IMR-90 (cell line): ENCODE results near the gene NTM. TPM values are rescaled to one million over a fixed set of nuclear protein-coding genes. Genes with fewer than 3 reads are reported as not detected.

Source experiments
- ATAC-seq: fragments of 200-7000 bp; cut with Tn5 transposase; 2 replicates; pipeline ENCODE4 v1.9.1; 2020; ENCODE audit warnings: low read depth, mild to moderate bottlenecking, moderate library complexity
- BruUV-seq: library from RNA; stranded (reverse); fragments of 400-500 nt; replicated peaks from 2 replicates; lab custom pipeline; 2021; lab: Mats Ljungman, UMichigan
- CTCF ChIA-PET: fragments of 300-600 bp; formaldehyde crosslinking; extraction: SDS; loops from one replicate; lab custom pipeline; 2021; ENCODE audit warnings: antibody characterized with exemption; lab: Yijun Ruan, JAX
- POLR2A ChIA-PET: fragments of 300-600 bp; sonication (Branson Sonifier 250); formaldehyde crosslinking; loops from one replicate; lab custom pipeline; 2022; ENCODE audit warnings: antibody characterized with exemption; ENCODE audit not compliant: unreplicated experiment; lab: Charles Lee
- DNase-seq: peaks from one replicate; pipeline ENCODE4 v3.0.0; 2013
- H2AFZ ChIP-seq: replicated peaks from 2 replicates; pipeline ENCODE3; 2013; ENCODE audit warnings: low read length, mild to moderate bottlenecking; ENCODE audit not compliant: poor library complexity
- H2AK5ac ChIP-seq: 2 replicates; pipeline ENCODE4 v1.6.1; 2013; ENCODE audit warnings: low read depth, low read length, inconsistent platforms
- H2AK9ac ChIP-seq: replicated peaks from 2 replicates; pipeline ENCODE3; 2013; ENCODE audit warnings: mild to moderate bottlenecking, low read depth, low read length, moderate library complexity; ENCODE audit not compliant: poor library complexity
- H2BK120ac ChIP-seq: 2 replicates; pipeline ENCODE4 v1.6.1; 2013; ENCODE audit warnings: low read depth, low read length, inconsistent platforms
- H2BK15ac ChIP-seq: 3 replicates; pipeline ENCODE4 v1.6.1; 2013; ENCODE audit warnings: low read depth, low read length, inconsistent platforms
- H2BK20ac ChIP-seq: 2 replicates; pipeline ENCODE4 v1.6.1; 2013; ENCODE audit warnings: low read depth, mild to moderate bottlenecking, inconsistent platforms, low read length, moderate library complexity
- H2BK5ac ChIP-seq: 2 replicates; pipeline ENCODE4 v1.6.1; 2013; ENCODE audit warnings: mild to moderate bottlenecking, low read depth, low read length, inconsistent platforms; ENCODE audit not compliant: poor library complexity, severe bottlenecking
- H3K14ac ChIP-seq: replicated peaks from 2 replicates; pipeline ENCODE4 v1.6.1; 2013; ENCODE audit warnings: low read depth, low read length, inconsistent platforms
- H3K18ac ChIP-seq: 2 replicates; pipeline ENCODE4 v1.6.1; 2013; ENCODE audit warnings: low read depth, low read length, control low read depth
- H3K23ac ChIP-seq: 2 replicates; pipeline ENCODE4 v1.6.1; 2013; ENCODE audit warnings: low read depth, low read length, inconsistent platforms
- H3K27ac ChIP-seq: 2 replicates; pipeline ENCODE4 v1.5.1; 2013; ENCODE audit warnings: mild to moderate bottlenecking, control low read depth, low read length; ENCODE audit not compliant: insufficient read depth
- H3K27me3 ChIP-seq: 2 replicates; pipeline ENCODE4 v1.6.1; 2013; ENCODE audit warnings: low read length; ENCODE audit not compliant: control insufficient read depth, insufficient read depth
- H3K36me3 ChIP-seq: 2 replicates; pipeline ENCODE4 v1.6.1; 2013; ENCODE audit warnings: low read length, mixed read lengths; ENCODE audit not compliant: control insufficient read depth, insufficient read depth
- H3K4ac ChIP-seq: 2 replicates; pipeline ENCODE4 v1.6.1; 2013; ENCODE audit warnings: low read depth, low read length, inconsistent platforms
- H3K4me1 ChIP-seq: 2 replicates; pipeline ENCODE4 v1.6.1; 2013; ENCODE audit warnings: low read length, mixed read lengths; ENCODE audit not compliant: control insufficient read depth, insufficient read depth
- H3K4me2 ChIP-seq: 2 replicates; pipeline ENCODE4 v1.6.1; 2013; ENCODE audit warnings: low read depth, mild to moderate bottlenecking, control low read depth, low read length, moderate library complexity
- H3K4me3 ChIP-seq: 2 replicates; pipeline ENCODE4 v1.5.1; 2013; ENCODE audit warnings: low read depth, mild to moderate bottlenecking, control low read depth, low read length, moderate library complexity; ENCODE audit not compliant: insufficient read depth
- H3K56ac ChIP-seq: 2 replicates; pipeline ENCODE4 v1.6.1; 2013; ENCODE audit warnings: low read length, inconsistent platforms; ENCODE audit not compliant: insufficient read depth; ENCODE audit errors: extremely low read depth
- H3K79me1 ChIP-seq, 2 experiments: 2 replicates each; pipeline ENCODE4 v1.6.1; 2013; ENCODE audit warnings: low read length in 2 of 2, inconsistent platforms in 1 of 2, low read depth in 1 of 2
- H3K9ac ChIP-seq: 2 replicates; pipeline ENCODE4 v1.6.1; 2013; ENCODE audit warnings: low read depth, low read length, control low read depth
- H3K9me1 ChIP-seq: 2 replicates; pipeline ENCODE4 v1.6.1; 2013; ENCODE audit warnings: low read length, inconsistent platforms; ENCODE audit not compliant: insufficient read depth
- H3K9me3 ChIP-seq: 2 replicates; pipeline ENCODE4 v1.6.1; 2013; ENCODE audit warnings: low read length; ENCODE audit not compliant: control insufficient read depth, insufficient read depth
- H4K20me1 ChIP-seq: 2 replicates; pipeline ENCODE4 v1.6.1; 2013; ENCODE audit warnings: low read length, inconsistent platforms; ENCODE audit not compliant: insufficient read depth
- H4K5ac ChIP-seq: 2 replicates; pipeline ENCODE4 v1.6.1; 2013; ENCODE audit warnings: mild to moderate bottlenecking, low read depth, low read length, control low read depth
- H4K8ac ChIP-seq, 2 experiments: 2 replicates each; pipeline ENCODE4 v1.6.1; 2013; ENCODE audit warnings: low read depth in 2 of 2, low read length in 2 of 2, control low read depth in 1 of 2, inconsistent platforms in 1 of 2
- H4K91ac ChIP-seq: 2 replicates; pipeline ENCODE4 v1.6.1; 2013; ENCODE audit warnings: low read depth, low read length, inconsistent platforms; ENCODE audit not compliant: insufficient read depth
- BHLHE40 ChIP-seq: fragments of 150-350 bp; IDR thresholded peaks from 2 replicates; pipeline ENCODE4 v1.6.1; 2016; ENCODE audit warnings: mild to moderate bottlenecking, low read depth, low read length
- CEBPB ChIP-seq: IDR thresholded peaks from 2 replicates; pipeline ENCODE4 v1.6.1; 2012; ENCODE audit warnings: low read depth, low read length, improper control_type of control experiment
- CHD1 ChIP-seq: IDR thresholded peaks from 2 replicates; pipeline ENCODE4 v1.6.1; 2012; ENCODE audit warnings: low read depth, low read length, improper control_type of control experiment
- CTCF ChIP-seq: conservative IDR thresholded peaks from 2 replicates; pipeline ENCODE4 v1.5.1; 2012; ENCODE audit warnings: mild to moderate bottlenecking, low read depth, low read length, improper control_type of control experiment
- ELK1 ChIP-seq: fragments of 150-350 bp; IDR thresholded peaks from 2 replicates; pipeline ENCODE4 v1.6.1; 2016; ENCODE audit warnings: low read depth, mild to moderate bottlenecking, low read length, moderate library complexity, borderline replicate concordance
- FOS ChIP-seq: fragments of 150-350 bp; IDR thresholded peaks from 2 replicates; pipeline ENCODE4 v1.6.1; 2016; ENCODE audit warnings: low read depth, low read length
- MAFK ChIP-seq: IDR thresholded peaks from 2 replicates; pipeline ENCODE4 v1.6.1; 2012; ENCODE audit warnings: low read depth, low read length, improper control_type of control experiment
- MAZ ChIP-seq: IDR thresholded peaks from 2 replicates; pipeline ENCODE4 v1.6.1; 2012; ENCODE audit warnings: low read depth, mild to moderate bottlenecking, low read length, improper control_type of control experiment, moderate library complexity, borderline replicate concordance
- MXI1 ChIP-seq: IDR thresholded peaks from 2 replicates; pipeline ENCODE4 v1.6.1; 2012; ENCODE audit warnings: low read depth, mild to moderate bottlenecking, low read length, moderate library complexity, borderline replicate concordance
- NFE2L2 ChIP-seq: fragments of 150-350 bp; IDR thresholded peaks from 2 replicates; pipeline ENCODE4 v1.6.1; 2016; ENCODE audit warnings: low read depth, mild to moderate bottlenecking, low read length
- POLR2A ChIP-seq: IDR thresholded peaks from 2 replicates; pipeline ENCODE4 v1.6.1; 2012; ENCODE audit warnings: mild to moderate bottlenecking, low read depth, low read length
- RAD21 ChIP-seq: IDR thresholded peaks from 2 replicates; pipeline ENCODE4 v1.6.1; 2012; ENCODE audit warnings: low read length, improper control_type of control experiment
- RCOR1 ChIP-seq: IDR thresholded peaks from 2 replicates; pipeline ENCODE4 v1.6.1; 2012; ENCODE audit warnings: mild to moderate bottlenecking, low read length, improper control_type of control experiment; ENCODE audit not compliant: insufficient replicate concordance
- RFX5 ChIP-seq: IDR thresholded peaks from 2 replicates; pipeline ENCODE4 v1.8.0; 2012; ENCODE audit warnings: low read depth, mild to moderate bottlenecking, low read length, moderate library complexity
- SMC3 ChIP-seq: fragments of 150-350 bp; IDR thresholded peaks from 2 replicates; pipeline ENCODE4 v1.6.1; 2016; ENCODE audit warnings: low read depth, mild to moderate bottlenecking, antibody characterized with exemption, low read length, moderate library complexity
- USF2 ChIP-seq: fragments of 150-350 bp; IDR thresholded peaks from 2 replicates; pipeline ENCODE4 v1.6.1; 2017; ENCODE audit warnings: mild to moderate bottlenecking, antibody characterized with exemption, low read length, low read depth
- WGBS, 2 experiments: methylation state at CpG; one replicate each; pipeline versions ENCODE4 v1.1.5 to v1.1.7; 2013; ENCODE audit warnings: missing lambda C conversion rate in 2 of 2; ENCODE audit not compliant: insufficient read length in 1 of 2; ENCODE audit errors: extremely low coverage in 2 of 2; 5-methylcytosine and 5-hydroxymethylcytosine counted together
- dilution Hi-C: fragments of 300-500 bp; cut with HindIII; formaldehyde crosslinking; loops from one replicate; pipeline ENCODE4 v1.14.3; 2018; ENCODE audit warnings: low sequenced_read_pairs; ENCODE audit not compliant: unreplicated experiment
- in situ Hi-C: fragments of 300-500 bp; cut with MboI; formaldehyde crosslinking; loops from 3 replicates; pipeline ENCODE4 v1.14.3; 2019; ENCODE audit warnings: low sequenced_read_pairs, inconsistent platforms, mixed read lengths
- intact Hi-C: fragments of 100-400 bp; cut with micrococcal nuclease; formaldehyde crosslinking; loops from 2 replicates; pipeline ENCODE4 v1.10.0; 2022
- polyA plus RNA-seq, 3 experiments: library from polyadenylated mRNA; depleted of rRNA; stranded (reverse); fragments of >200 nt; gene quantifications; 2 replicates each; pipeline ENCODE4 v1.2.3, GENCODE V29; 2012; ENCODE audit warnings: low replicate concordance in 1 of 3
- total RNA-seq: library from RNA; depleted of rRNA; stranded (reverse); fragments of >200 nt; gene quantifications from 2 replicates; pipeline ENCODE4 v1.2.3, GENCODE V29; 2012

NTM gene
- total and polyA plus RNA-seq, 2 of the 4 experiments (the other 2 are of a cell fraction), result 19.5 to 25.5 TPM

- Histone ChIP-seq H3K36me3 (no peaks in the 10 kb centered on the region), H3K4me2 (no peak overlapping the region), H3K27me3 (peaks cover 5% of the 10 kb centered on the region), H3K14ac (no peak overlapping the region), H3K27ac (no peak overlapping the region), H3K4ac (no peak overlapping the region), H4K5ac (no peak overlapping the region), H3K18ac (no peak overlapping the region), H2BK120ac (no peak overlapping the region), H3K23ac (no peak overlapping the region), H2AK9ac (no peak overlapping the region), H3K9me3 (no peaks in the 10 kb centered on the region), H4K20me1 (no peaks in the 10 kb centered on the region), H3K9ac (no peak overlapping the region), H4K8ac (no peak overlapping the region), H3K4me1 (no peaks in the 10 kb centered on the region), H4K91ac (no peak overlapping the region), H3K56ac (no peak overlapping the region), H3K79me1 (no peaks in the 10 kb centered on the region), H3K4me3 (no peak overlapping the region), H3K9me1 (no peaks in the 10 kb centered on the region), H2BK15ac (no peak overlapping the region), H2BK20ac (no peak overlapping the region), H2BK5ac (no peak overlapping the region), H2AFZ (no peak overlapping the region), H2AK5ac (no peak overlapping the region)
- DNase-seq (no peak), ATAC-seq (no peak)
- ChIA-PET CTCF (interaction anchor here (1.0 kb wide), 1 partner anchor 13 kb away, joined by 4 read pairs; no protein-coding TSS in a partner anchor), POLR2A (no interaction called here)
- BruUV-seq, result no TSS peak
- no peak for TF ChIP-seq SMC3
- no peak for TF ChIP-seq CTCF
- no peak for TF ChIP-seq POLR2A
- no peak for TF ChIP-seq CHD1
- TF ChIP-seq USF2, result no peak
- no peak for TF ChIP-seq MAFK
- TF ChIP-seq RFX5, result no peak
- no peak for TF ChIP-seq RCOR1
- TF ChIP-seq ELK1, result no peak
- no peak for TF ChIP-seq RAD21
- no peak for TF ChIP-seq CEBPB
- no peak for TF ChIP-seq NFE2L2
- no peak for TF ChIP-seq BHLHE40
- TF ChIP-seq FOS, result no peak
- no peak for TF ChIP-seq MXI1
- no peak for TF ChIP-seq MAZ
- dilution Hi-C loops, result no loop called here
- intact Hi-C loops, result no loop called here
- in situ Hi-C loops, result no loop called here
- WGBS, 2 experiments, result no CpG with 5 or more reads among the region's 2 CpGs
These were observed 222.3 kb downstream of the NTM start for GRCh38 chr11:131592734-131593133.
